ENCODE measurements around the gene CHD9.

CHD9 gene

GRCh38 chr16:53078765-53079485, 24.1 kb downstream of the CHD9 start:
- no peak for DNase-seq

GRCh38 chr16:53080345-53081031, 25.7 kb downstream of the CHD9 start:
- no peak for DNase-seq

- DNase-seq, result no peak
Measured at GRCh38 chr16:53081032-53081424, 26.2 kb downstream of the CHD9 start.

- no peak for DNase-seq
Measured at GRCh38 chr16:53081686-53082407, 27.1 kb downstream of the CHD9 start.

- DNase-seq, result no peak
Measured at GRCh38 chr16:53082509-53082908, 27.7 kb downstream of the CHD9 start.

GRCh38 chr16:53083119-53083518, 28.3 kb downstream of the CHD9 start:
- DNase-seq, result no peak

- DNase-seq, result no peak
Measured at GRCh38 chr16:53084141-53084541, 29.4 kb downstream of the CHD9 start.

GRCh38 chr16:53084746-53085334, 30.0 kb downstream of the CHD9 start:
- no peak for DNase-seq

GRCh38 chr16:53085369-53085843, 30.6 kb downstream of the CHD9 start:
- no peak for DNase-seq

- no peak for DNase-seq
Measured at GRCh38 chr16:53085931-53086421, 31.2 kb downstream of the CHD9 start.

- no peak for DNase-seq
Measured at GRCh38 chr16:53087101-53087500, 32.3 kb downstream of the CHD9 start.

- DNase-seq, result no peak
Measured at GRCh38 chr16:53089434-53090285, 34.9 kb downstream of the CHD9 start.

GRCh38 chr16:53090286-53090590, 35.4 kb downstream of the CHD9 start:
- DNase-seq, result no peak

- peak; percentile 65 to 84 for DNase-seq
Measured at GRCh38 chr16:53090591-53091411, 36.0 kb downstream of the CHD9 start.

- DNase-seq, result peak; percentile 87 to 88
Measured at GRCh38 chr16:53091466-53092211, 36.8 kb downstream of the CHD9 start.

- no peak for DNase-seq
Measured at GRCh38 chr16:53092284-53092683, 37.5 kb downstream of the CHD9 start.

GRCh38 chr16:53093162-53093744, 38.5 kb downstream of the CHD9 start:
- no peak for DNase-seq

- DNase-seq, result peak; percentile 57 to 64
Measured at GRCh38 chr16:53094013-53094630, 39.3 kb downstream of the CHD9 start.

GRCh38 chr16:53097190-53097589, 42.4 kb downstream of the CHD9 start:
- DNase-seq, result no peak
